Smooth muscle cell of the brain vasculature (primary cell): ENCODE data around the gene TUNAR.
"Not testable (repeated sequence)": the region's sequence is repeated elsewhere in the genome, so short reads cannot be mapped to it uniquely, and the experiment has no call there.

Experiments
- DNase-seq: peaks from one replicate; pipeline ENCODE4 v3.0.0-alpha.2; 2012; ENCODE audit warnings: low read depth, low spot score

The TUNAR gene

DNA sequence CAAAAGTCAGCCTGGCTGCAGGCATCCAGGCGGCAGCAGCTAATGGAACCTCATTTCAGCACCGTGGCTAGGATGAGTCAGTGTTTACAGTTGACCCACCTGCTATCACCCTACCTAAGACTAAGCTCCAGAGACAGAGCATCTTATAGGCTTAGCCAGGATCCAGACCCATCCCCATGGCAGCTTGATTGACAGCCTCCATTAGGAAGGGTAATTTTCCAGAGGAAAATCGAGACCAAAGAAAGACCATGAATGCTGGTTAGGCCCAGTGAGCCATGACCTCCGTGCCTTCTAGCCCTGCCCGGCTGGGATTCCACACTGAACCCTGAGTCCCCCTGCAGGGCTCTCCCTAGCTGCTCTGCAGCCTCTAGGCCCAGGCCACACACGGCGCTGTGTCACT, 38.7 kb downstream of the TUNAR start:
- DNase-seq: no peak

DNA sequence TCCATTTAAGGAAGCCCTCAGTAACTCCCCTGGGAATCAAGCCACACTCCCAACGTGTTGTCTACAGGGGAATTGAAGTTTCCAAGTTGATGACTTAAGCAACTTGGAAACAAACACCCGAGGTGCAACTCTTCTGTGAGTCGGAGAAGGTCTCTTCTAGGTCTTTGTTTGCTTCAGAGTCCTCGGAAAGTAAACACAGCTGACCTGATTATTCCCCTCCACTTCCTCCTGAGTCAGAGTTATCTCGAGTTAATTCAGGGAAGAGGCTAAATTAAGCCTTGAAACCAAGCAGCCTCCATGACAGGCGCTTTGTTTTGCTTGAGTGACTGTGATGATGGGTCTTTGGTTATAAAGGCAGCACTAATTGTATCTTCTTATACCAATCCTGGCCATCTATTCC, 41.8 kb downstream of the TUNAR start:
- no peak for DNase-seq

DNA sequence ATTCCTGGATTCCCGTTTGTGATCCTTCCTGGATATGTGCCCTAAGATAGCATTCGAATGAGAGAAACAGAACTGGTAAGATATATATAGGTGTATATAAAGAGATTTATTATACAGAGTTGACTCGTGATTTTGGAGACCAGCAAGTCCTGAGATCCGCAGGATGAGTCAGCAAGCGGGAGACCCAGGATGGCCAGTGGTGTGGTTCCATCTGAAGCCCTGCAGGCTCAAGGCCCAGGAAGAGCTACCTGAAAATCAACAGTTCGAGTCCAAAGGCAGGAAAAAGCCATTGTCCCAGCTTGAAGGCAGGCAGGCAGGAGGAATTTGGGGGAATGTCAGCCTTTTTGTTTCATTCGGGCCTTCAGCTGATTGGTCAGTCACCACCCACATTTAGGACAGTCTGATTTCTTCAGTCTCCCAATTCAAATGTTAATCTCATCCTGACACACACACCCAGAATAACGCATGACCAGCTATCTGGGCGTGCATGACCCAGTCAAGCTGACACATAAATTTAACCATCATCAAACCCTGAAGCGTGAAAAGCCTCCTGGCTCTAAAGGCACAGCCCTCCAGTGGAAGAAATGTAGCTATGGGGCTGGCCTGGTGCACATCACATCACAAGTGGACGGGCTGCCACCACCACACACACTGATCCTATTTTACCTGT, 44.3 kb downstream of the TUNAR start:
- DNase-seq: no peak

DNA sequence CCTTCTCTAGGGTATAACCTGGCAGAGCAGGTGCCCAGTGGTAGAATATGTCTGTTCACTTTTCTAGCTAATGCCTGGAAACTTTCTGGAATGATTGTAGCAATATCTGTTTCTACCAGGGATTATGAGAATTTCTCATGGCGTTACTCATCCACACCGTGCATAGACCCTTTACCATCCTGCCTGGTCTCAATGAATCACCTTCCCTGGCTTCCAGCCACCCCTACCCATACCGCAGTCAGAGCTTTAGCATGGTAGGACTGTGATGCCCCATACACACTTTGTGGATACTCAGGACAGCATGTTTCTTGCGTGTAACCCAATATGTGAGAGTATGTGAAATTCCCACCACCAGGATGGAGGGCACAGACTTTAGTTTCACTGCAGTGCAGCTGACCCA, 45.4 kb downstream of the TUNAR start:
- DNase-seq: no peak

DNA sequence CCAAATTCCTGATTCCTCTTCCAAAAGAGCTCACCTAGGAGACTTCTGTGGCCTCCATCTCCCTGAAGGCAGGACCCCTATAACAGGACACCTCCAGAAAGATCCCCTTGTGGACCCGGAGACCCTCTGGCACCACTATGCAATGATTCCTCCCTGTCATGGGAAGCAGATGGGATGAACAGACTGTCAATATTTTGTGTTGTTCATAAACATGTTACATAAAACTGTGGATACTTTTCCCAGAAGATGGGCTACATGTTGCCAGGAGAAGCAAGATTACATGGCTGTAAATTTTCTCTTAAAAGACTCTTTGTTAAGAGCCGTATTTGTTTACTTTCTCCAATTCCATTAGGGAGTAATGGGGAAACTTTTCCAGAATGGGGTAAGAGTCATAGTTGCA, 52.1 kb downstream of the TUNAR start:
- no peak for DNase-seq

DNA sequence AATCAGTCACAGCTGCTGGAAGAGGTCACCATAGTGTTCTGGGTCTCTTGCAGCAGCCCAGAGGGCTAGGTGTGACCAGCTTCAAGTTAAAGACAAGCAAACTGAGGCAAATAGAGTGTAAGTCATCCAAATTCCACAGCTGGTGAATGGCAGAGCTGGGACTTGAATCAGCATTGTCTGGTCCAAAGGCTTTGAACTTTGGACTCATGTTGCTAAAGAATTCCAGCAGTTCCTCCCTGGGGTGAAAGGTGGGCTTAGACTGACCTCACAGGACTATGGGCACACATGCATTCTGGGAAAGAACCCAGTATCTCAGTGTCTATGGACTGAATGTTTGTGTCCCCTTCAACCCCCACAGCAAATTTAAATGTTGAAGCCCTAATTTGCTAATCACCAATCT, 54.8 kb downstream of the TUNAR start:
- DNase-seq: no peak

DNA sequence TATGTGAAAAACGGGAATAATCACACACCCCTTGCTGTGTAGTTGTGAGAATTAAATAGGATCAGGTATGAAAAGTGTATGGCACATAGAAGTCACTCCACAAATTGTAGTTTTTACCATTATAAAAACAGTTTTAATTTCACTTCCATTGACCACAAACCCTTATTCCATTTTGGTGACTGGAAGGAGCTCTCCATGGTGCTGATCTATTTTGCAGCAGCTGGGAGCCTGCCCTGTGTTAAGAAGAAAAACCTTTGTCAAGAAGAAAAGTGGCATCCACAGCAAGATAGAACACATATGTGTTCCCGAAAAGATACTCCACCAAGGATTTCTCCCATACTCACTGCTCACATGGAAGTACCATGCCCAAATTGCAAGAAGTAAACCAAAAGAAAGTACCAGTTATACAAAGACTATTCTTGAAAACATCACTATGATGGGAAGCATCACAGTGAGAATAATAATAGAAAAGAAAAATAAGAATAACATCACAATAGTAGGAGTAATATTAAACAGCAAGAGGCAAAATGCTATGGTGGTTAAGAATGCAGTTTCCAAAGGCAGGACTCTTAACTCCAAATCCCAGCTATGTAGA, 58.7 kb downstream of the TUNAR start:
- DNase-seq: peak; percentile 1

DNA sequence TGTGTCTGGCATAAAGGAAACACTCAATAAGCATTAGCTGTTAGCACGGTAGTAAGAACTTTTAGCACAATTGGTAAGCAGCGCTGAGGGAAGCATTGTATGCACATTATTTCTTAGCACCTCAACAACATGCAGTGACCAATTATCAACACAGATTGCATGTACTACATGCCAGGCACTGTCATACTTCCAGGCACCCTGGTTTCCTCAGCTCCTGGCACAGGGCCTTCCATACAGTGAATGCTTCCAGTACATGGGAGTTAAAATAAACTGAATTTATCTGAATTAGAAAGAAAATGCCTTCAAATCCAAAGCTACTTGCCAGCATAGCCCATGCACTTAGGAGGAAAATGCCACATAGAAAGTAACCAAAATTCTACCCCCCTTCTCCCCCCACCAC, 59.4 kb downstream of the TUNAR start:
- DNase-seq: no peak

DNA sequence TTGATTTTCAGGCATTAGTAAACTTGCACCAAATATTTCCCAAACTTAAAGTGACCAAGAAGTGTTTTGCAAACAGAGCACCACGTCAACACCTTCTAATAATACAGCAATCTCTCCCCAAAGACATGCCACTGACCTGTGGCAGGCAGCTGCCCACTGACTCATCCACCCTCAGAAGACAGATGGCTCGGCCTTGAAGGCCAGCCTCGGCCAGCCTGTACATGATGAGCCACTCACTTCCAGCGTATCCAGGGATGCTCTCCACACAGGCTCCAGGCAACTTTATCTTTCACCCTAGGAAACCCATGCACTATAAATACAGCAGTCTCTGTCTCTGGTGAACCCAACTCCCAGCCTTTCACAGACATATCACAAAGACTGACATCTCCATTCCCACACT, 62.7 kb downstream of the TUNAR start:
- DNase-seq: no peak

DNA sequence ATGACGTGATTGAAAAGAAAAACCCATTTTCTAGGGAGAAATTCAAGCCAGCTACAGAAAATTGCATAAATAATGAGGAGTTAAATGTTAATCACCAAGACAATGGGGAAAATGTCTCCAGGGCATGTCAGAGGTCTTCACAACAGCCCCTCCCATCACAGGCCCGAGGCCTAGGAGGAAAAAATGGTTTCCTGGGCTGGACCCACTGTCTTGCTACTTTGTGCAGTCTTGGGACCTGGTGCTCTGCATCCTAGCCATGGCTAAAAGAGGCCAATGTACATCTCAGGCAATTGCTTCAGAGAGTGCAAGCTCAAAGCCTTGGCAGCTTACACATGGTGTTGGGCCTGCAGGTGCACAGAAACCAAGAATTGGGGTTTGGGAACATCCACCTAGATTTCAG, 65.3 kb downstream of the TUNAR start:
- DNase-seq: no peak

DNA sequence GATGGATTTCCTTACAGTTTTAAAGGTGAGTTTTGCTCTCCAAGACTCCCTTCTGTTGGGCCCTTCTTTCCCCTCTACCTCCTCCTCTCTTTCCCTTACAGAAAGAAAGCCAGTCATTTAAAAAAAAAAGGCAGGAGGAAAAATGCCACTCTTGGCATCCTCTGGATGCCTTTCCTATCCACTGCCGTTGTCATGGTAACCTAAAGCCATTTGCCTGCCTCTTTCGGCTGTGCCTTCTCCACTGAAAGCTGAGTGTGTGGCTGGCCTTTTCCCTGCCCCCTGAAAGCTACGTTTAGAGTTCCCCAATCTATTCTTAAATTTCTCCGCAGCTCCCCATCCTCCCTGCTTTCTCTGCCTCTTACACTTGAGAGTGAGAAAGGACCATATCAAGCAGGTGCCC, 67.1 kb downstream of the TUNAR start:
- no peak for DNase-seq

DNA sequence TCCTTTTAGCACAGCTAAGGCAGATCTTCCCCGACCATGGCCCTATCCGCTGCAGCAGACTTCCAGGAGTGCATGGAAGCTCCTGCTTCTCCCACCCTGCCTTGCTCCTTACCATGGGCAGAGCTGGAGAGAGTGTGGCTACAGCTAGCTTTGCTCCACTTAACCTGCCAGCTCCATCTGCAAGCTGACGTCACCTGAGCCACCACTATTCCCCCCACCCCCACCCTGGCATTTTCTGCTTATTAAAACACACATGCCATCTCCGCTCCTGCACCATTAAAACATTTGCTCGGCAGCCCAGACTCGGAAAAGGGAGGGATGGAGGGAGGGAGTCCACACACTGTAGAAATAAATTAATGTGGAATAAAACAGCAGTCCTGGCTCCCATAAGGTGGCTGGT, 67.8 kb downstream of the TUNAR start:
- DNase-seq: no peak

DNA sequence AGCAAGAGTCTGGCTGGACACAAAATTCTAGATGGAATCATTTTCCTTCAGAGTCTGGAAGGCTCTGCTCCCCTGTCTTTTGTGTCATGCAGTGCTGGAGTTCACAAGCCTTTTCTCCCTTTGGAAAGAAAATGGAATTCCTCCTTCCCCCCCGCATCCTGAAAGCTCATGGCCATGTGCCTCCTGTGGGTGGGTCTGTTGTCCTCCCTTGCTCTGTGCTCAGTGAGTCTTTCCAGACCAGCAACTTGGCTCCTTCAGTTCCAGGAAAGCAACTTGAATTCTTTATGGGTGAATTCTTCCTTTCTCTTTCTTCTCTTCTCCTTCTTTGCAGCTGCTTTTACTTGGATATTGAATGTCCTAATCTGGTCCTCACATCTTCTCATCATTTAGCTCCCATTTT, 70.2 kb downstream of the TUNAR start:
- DNase-seq: no peak

DNA sequence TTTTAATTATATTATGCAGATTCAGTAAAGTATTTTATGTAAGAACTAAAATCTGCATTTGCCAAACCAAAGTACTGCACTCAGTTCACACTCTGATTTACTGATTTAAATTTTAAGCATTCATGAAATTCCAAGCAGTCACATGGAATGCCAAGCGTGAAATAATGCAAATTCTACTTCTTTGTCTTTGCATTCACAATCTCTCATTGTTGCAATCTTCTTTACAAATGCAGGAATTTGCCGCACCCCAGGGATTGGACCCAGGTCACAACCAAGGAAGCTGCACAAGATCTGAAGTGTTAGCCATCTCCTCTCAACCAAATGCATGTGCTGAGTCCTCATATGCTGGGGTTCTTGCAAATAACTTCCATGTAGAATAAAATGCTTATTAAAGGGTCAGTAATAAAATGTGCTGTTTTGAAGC, 71.9 kb downstream of the TUNAR start:
- no peak for DNase-seq

DNA sequence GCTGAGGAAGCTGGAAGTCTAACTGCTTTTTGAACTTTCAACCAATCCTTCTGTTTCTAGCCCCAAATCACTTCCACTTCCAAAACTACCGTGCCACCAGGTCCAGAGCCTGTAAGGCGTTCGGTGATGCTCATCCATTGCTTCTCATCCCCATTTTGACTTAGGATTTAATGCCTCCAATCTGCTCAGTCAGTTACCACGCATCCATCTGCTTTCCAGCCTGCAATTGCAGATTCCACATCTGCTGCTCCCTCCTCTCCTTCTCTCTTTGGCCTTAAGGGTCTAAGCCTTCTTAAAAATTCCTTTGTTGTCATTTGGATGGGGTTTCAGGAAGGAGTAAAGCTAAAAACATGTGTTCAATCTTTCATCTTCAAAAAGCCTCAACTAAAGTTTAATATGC, 74.7 kb downstream of the TUNAR start:
- DNase-seq: no peak

DNA sequence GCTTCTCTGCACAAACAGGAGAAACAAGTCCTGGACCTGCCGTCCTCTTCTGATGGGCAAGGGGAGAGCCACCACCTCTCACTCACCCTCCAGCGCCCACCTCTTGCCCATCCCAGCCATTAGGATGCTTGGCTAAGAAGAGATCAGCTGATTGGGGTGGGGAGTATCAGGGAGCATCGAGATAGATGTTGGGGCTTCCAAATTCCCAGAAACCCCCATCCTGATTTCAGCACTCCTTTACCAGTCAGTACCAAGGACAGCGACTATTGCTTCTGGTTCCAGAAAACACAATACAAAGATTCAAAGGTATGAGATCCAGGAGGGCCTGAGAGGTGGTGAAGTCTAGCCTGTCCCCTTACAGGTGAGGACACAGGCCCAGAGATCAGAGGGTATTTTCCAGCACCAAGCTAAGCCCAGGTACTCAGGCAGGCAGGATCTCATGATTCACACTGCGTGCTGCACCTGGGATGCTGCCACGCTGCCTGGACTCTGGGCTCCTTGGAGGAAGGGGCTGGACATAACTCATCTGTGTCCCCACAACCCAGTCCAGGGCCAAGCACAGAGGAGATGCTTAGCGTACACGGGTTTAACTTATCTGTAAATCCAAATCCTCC, 76.6 kb downstream of the TUNAR start:
- DNase-seq: no peak

DNA sequence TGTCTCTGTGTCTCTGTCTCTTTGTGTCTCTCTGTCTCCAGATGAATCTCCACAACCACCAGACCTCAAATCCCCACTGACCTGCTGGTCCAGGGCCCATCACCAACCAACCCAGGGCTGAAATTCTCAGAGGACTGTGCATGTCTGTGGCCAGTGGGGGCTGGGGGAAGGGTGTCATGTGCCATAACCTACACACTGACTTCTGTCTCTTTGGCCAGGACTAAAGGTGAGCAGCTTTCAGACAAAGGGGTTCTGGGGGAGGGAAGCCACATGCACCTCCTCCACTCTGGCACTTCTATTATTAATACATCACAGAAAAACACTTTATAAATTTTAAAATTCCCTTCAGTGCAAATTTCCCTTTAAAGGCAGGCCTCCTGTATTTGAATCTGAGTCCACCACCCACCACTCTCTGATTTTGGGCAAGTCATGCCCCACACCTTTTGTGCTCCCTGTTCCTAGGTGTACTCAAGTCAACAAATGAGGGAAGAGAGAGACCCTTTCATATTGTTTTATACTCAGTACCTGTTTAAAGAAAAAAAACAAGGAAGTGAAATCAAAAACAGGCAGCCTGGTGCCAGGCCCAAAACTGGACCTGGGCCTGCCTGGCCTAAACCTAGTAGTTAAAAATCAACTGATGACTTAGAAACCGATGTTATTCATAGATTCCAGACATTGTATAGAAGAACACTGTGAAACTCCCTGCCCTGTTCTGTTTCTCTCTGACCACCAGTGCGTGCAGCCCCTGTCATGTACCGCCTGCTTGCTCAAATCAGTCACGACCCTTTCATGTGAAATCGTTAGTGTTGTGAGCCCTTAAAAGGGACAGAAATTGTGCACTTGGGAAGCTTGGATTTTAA, 80.2 kb downstream of the TUNAR start:
- DNase-seq: no peak

DNA sequence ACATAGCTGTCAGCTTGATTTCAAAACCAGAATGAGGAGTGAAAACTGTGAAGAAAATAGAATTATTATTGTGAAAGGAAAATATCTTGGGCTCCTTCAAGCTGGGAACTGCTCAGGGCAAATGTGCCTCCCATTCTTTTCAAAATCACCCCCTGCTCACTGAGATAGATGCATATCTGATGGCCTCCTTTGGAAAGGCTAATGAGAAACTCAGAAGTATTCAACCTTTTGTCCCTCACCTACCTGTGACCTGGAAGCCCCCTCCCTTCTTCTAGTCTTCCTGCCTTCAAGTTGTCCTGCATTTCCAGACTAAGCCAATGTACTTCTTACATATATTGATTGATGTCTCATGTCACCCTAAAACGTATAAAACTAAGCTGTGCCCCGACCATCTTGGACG, 81.5 kb downstream of the TUNAR start:
- DNase-seq: no peak

DNA sequence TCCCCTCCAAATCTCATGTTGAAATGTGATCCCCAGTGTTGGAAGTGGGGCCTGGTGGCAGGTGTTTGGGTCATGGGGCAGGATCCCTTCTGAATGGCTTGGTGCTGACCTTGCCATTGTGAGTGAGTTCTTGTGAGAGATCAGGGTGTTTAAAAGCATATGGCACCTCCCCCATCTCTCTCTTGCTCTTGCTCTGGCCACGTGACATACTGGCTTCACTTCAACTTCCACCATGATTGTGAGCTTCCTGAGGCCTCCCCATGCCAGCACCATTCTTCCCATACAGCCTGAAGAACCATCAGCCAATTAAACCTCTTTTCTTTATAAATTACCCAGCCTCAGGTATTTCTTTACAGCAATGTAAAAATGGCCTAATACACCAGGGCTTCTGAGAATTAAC, 82.7 kb downstream of the TUNAR start:
- DNase-seq: no peak

DNA sequence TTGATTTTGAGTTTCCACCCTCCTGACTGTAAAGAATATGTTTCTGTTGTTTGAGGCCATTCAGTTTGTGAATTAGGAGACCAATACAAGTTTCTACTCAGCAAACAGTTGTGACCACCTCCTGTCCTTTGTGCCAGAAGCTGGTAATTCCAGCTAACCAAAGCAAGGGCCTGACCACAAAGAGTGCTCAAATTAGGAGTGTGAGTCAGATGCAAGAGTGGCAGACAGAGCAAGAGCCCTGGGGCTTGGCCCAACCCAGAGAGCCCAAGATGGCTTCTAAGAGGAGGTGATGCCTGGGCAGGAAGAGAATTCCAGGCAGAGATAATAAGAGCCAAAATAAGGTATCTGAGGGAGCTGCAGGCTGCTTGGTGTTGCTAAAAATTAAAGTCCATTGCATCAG, 84.8 kb downstream of the TUNAR start:
- DNase-seq: no peak

DNA sequence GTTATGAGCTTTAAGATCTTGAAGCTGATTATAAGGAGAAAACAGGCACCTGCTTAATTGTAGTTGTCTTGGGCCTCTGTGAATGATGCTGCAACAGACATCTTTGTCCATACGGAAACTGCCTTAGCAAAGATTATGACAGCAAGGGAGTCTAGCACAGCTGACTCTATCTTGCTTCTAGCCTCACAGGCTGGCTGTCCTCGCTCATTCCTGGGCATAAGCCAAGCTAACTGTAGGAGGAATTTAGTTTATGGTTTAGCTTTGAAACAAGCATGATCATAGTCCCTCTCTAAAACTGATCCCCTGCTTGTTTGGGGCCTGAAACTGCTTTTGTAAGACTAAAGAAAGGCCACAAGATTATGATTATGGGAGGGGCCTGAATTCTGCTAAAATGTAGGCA, 88.3 kb downstream of the TUNAR start:
- DNase-seq: no peak

DNA sequence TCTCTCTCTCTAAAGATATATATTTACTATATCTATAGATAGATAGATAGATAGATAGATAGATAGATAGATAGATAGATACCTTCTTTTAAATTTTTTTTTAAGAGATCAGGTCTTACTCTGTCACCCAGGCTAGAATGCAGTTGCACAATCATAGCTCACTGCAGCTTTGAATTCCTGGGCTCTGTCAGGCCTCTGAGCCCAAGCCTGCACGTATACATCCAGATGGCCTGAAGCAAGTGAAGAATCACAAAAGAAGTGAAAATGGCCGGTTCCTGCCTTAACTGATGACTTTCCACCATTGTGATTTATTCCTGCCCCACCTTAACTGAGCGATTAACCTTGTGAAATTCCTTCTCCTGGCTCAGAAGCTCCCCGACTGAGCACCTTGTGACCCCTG, 91.4 kb downstream of the TUNAR start:
- not testable (repeated sequence) for DNase-seq
